GM19025 (cell line): Measurements from ENCODE around the gene CDC42.
"Not testable (repeated sequence)": the region's sequence is repeated elsewhere in the genome, so short reads cannot be mapped to it uniquely, and the experiment has no call there.

Experiments used
- ATAC-seq: cut with Tn5 transposase; IDR thresholded peaks from one replicate; pipeline ENCODE4 v1.9.1; 2021; ENCODE audit warnings: mild to moderate bottlenecking, low read depth, moderate library complexity; ENCODE audit not compliant: unreplicated experiment

The CDC42 gene

GRCh38 chr1:22064751-22065402 lies 12.4 kb downstream of the CDC42 start:
- no peak for ATAC-seq

GRCh38 chr1:22071511-22071910 lies 19.0 kb downstream of the CDC42 start:
- no peak for ATAC-seq

- no peak for ATAC-seq
Observed at GRCh38 chr1:22074803-22075202, 22.3 kb downstream of the CDC42 start.

GRCh38 chr1:22075718-22076117 lies 23.2 kb downstream of the CDC42 start:
- no peak for ATAC-seq

- ATAC-seq: no peak
Observed at GRCh38 chr1:22076346-22076745, 23.8 kb downstream of the CDC42 start.

- ATAC-seq: no peak
Observed at GRCh38 chr1:22077728-22078127, 25.2 kb downstream of the CDC42 start.

- no peak for ATAC-seq
Observed at GRCh38 chr1:22078133-22078532, 25.6 kb downstream of the CDC42 start.

GRCh38 chr1:22080191-22080590 lies 27.7 kb downstream of the CDC42 start:
- ATAC-seq: no peak

- no peak for ATAC-seq
Observed at GRCh38 chr1:22088331-22088730, 35.8 kb downstream of the CDC42 start.

GRCh38 chr1:22089134-22089571 lies 36.6 kb downstream of the CDC42 start:
- no peak for ATAC-seq

- no peak for ATAC-seq
Observed at GRCh38 chr1:22089787-22090186, 37.3 kb downstream of the CDC42 start.

GRCh38 chr1:22090867-22091266 lies 38.4 kb downstream of the CDC42 start:
- ATAC-seq: no peak

- not testable (repeated sequence) for ATAC-seq
Observed at GRCh38 chr1:22092026-22092768, 39.7 kb downstream of the CDC42 start.

- ATAC-seq: no peak
Observed at GRCh38 chr1:22093513-22093912, 41.0 kb downstream of the CDC42 start.

- ATAC-seq: no peak
Observed at GRCh38 chr1:22096036-22096435, 43.5 kb downstream of the CDC42 start.

GRCh38 chr1:22096463-22096862 lies 44.0 kb downstream of the CDC42 start:
- ATAC-seq: no peak

- ATAC-seq: no peak
Observed at GRCh38 chr1:22098752-22099151, 46.2 kb downstream of the CDC42 start.

GRCh38 chr1:22100168-22100567 lies 47.7 kb downstream of the CDC42 start:
- ATAC-seq: no peak

GRCh38 chr1:22101199-22101598 lies 48.7 kb downstream of the CDC42 start:
- no peak for ATAC-seq

- ATAC-seq: no peak
Observed at GRCh38 chr1:22101995-22102394, 49.5 kb downstream of the CDC42 start.

GRCh38 chr1:22102746-22103145 lies 50.2 kb downstream of the CDC42 start:
- no peak for ATAC-seq

- no peak for ATAC-seq
Observed at GRCh38 chr1:22104094-22104493, 51.6 kb downstream of the CDC42 start.
